GM12878 (cell line): ENCODE results near the gene KDELR1. TPM values are rescaled to one million over a fixed set of nuclear protein-coding genes. Genes with fewer than 3 reads are reported as not detected.

Source experiments
- ATAC-seq: fragments of 200-7000 bp; cut with Tn5 transposase; 3 replicates; pipeline ENCODE4 v1.9.1; 2020; ENCODE audit warnings: mild to moderate bottlenecking, moderate library complexity
- BruUV-seq: library from RNA; stranded (reverse); fragments of 400-500 nt; replicated peaks from 2 replicates; lab custom pipeline; 2021; lab: Mats Ljungman, UMichigan
- CTCF ChIA-PET: fragments of 300-600 bp; sonication (Branson Sonifier 250); formaldehyde crosslinking; extraction: SDS; loops from one replicate; lab custom pipeline; 2021; ENCODE audit warnings: inconsistent platforms; lab: Yijun Ruan, JAX
- POLR2A ChIA-PET: fragments of 350-600 bp; formaldehyde crosslinking; extraction: SDS; loops from one replicate; lab custom pipeline; 2021; ENCODE audit warnings: inconsistent platforms; lab: Charles Lee
- RAD21 ChIA-PET: fragments of 300-600 bp; sonication (Branson Sonifier 250); formaldehyde crosslinking; loops from one replicate; lab custom pipeline; 2023; ENCODE audit warnings: antibody characterized with exemption; ENCODE audit not compliant: unreplicated experiment; lab: Charles Lee
- SMC1A ChIA-PET: fragments of 300-600 bp; sonication (Branson Sonifier 250); formaldehyde crosslinking; loops from one replicate; lab custom pipeline; 2023; ENCODE audit not compliant: unreplicated experiment, uncharacterized antibody; lab: Charles Lee
- DNase-seq: peaks from one replicate; pipeline ENCODE4 v3.0.0-alpha.2; 2011; ENCODE audit warnings: low read depth, low spot score
- FAIRE-seq: peaks from 3 replicates; lab custom pipeline; 2011; peaks lifted over from hg19 to GRCh38; lab: Jason Lieb, UNC
- H2AFZ ChIP-seq: 2 replicates; pipeline ENCODE4 v1.6.0; 2011; ENCODE audit warnings: low read depth, low read length, control low read depth; ENCODE audit not compliant: control insufficient read depth
- H3K27ac ChIP-seq: 2 replicates; pipeline ENCODE4 v1.5.1; 2011; ENCODE audit warnings: control low read depth; ENCODE audit not compliant: control insufficient read depth, insufficient read depth
- H3K27me3 ChIP-seq, 2 experiments: replicated peaks in 1 of 2; 2 replicates each; pipeline versions ENCODE4 v1.6.0 to v1.6.1; 2011; ENCODE audit warnings: low read length in 1 of 2; ENCODE audit not compliant: control insufficient read depth in 2 of 2, insufficient read depth in 2 of 2
- H3K36me3 ChIP-seq, 2 experiments: 2 replicates each; pipeline ENCODE4 v1.5.1; 2011; ENCODE audit warnings: low read length in 1 of 2; ENCODE audit not compliant: control insufficient read depth in 2 of 2, insufficient read depth in 2 of 2
- H3K4me1 ChIP-seq: 2 replicates; pipeline ENCODE4 v1.6.1; 2011; ENCODE audit warnings: mild to moderate bottlenecking, low read length, moderate library complexity, mixed read lengths; ENCODE audit not compliant: control insufficient read depth, insufficient read depth
- H3K4me2 ChIP-seq: 2 replicates; pipeline ENCODE4 v1.6.0; 2011; ENCODE audit warnings: control low read depth; ENCODE audit not compliant: control insufficient read depth, insufficient read depth
- H3K4me3 ChIP-seq: fragments of 200-600 bp; sonication (generic); 2 replicates; pipeline ENCODE4 v1.5.1; 2016
- H3K79me2 ChIP-seq: 2 replicates; pipeline ENCODE4 v1.6.0; 2011; ENCODE audit warnings: low read length; ENCODE audit not compliant: control insufficient read depth, insufficient read depth
- H3K9ac ChIP-seq: 2 replicates; pipeline ENCODE4 v1.8.0; 2011; ENCODE audit warnings: low read length, control low read depth, mixed read lengths; ENCODE audit not compliant: control insufficient read depth, insufficient read depth
- H3K9me3 ChIP-seq: replicated peaks from 3 replicates; pipeline ENCODE4 v1.5.1; 2011; ENCODE audit warnings: mild to moderate bottlenecking, low read length; ENCODE audit not compliant: control insufficient read depth, insufficient read depth
- H4K20me1 ChIP-seq: 2 replicates; pipeline ENCODE4 v1.6.0; 2011; ENCODE audit not compliant: control insufficient read depth, insufficient read depth
- CREM ChIP-seq: IDR thresholded peaks from 2 replicates; pipeline ENCODE4 v1.6.1; 2014; ENCODE audit warnings: antibody characterized with exemption, low read depth
- EP300 ChIP-seq, 2 experiments: fragments of 150-350 bp in 1 of 2; IDR thresholded peaks; 2 replicates each; pipeline ENCODE4 v1.6.1; 2011 to 2012; ENCODE audit warnings: low read depth in 2 of 2, low read length in 2 of 2, borderline replicate concordance in 1 of 2, improper control_type of control experiment in 1 of 2, inconsistent platforms in 1 of 2; ENCODE audit not compliant: control insufficient read depth in 1 of 2
- ESRRA ChIP-seq: IDR thresholded peaks from 2 replicates; pipeline ENCODE4 v1.6.1; 2012; ENCODE audit warnings: mild to moderate bottlenecking, low read length, improper control_type of control experiment
- HDGF ChIP-seq: fragments of 450-650 bp; IDR thresholded peaks from 2 replicates; pipeline ENCODE4 v1.6.1; 2016; ENCODE audit warnings: antibody characterized with exemption
- IKZF1 ChIP-seq: fragments of 450-650 bp; conservative IDR thresholded peaks from 2 replicates; pipeline ENCODE4 v1.6.1; 2017; ENCODE audit warnings: antibody characterized with exemption, mild to moderate bottlenecking
- MYB ChIP-seq: fragments of 150-350 bp; IDR thresholded peaks from 2 replicates; pipeline ENCODE4 v1.6.1; 2014; ENCODE audit warnings: mild to moderate bottlenecking, low read depth, low read length, borderline replicate concordance
- NFIC ChIP-seq: IDR thresholded peaks from 2 replicates; pipeline ENCODE4 v1.6.1; 2012; ENCODE audit warnings: low read depth, mild to moderate bottlenecking, inconsistent platforms, low read length, moderate library complexity
- NFYA ChIP-seq: IDR thresholded peaks from 2 replicates; pipeline ENCODE4 v1.6.1; 2011; ENCODE audit warnings: low read depth, mild to moderate bottlenecking, low read length, improper control_type of control experiment, borderline replicate concordance
- NR2C2 ChIP-seq: IDR thresholded peaks from 2 replicates; pipeline ENCODE4 v1.6.1; 2011; ENCODE audit warnings: borderline replicate concordance, low read depth; ENCODE audit not compliant: control insufficient read depth, insufficient read length
- PAX8 ChIP-seq: fragments of 450-650 bp; IDR thresholded peaks from 2 replicates; pipeline ENCODE4 v1.6.1; 2017; ENCODE audit warnings: mild to moderate bottlenecking, moderate library complexity
- POLR2AphosphoS5 ChIP-seq: IDR thresholded peaks from 2 replicates; pipeline ENCODE4 v1.6.1; 2011; ENCODE audit warnings: mild to moderate bottlenecking, low read length, inconsistent platforms
- SMAD5 ChIP-seq: IDR thresholded peaks from 2 replicates; pipeline ENCODE4 v1.6.1; 2016; ENCODE audit warnings: antibody characterized with exemption, low read depth
- SMC3 ChIP-seq: IDR thresholded peaks from 2 replicates; pipeline ENCODE4 v1.6.1; 2011; ENCODE audit warnings: low read length, improper control_type of control experiment, borderline replicate concordance
- SPI1 ChIP-seq: IDR thresholded peaks from 2 replicates; pipeline ENCODE4 v1.6.1; 2011; ENCODE audit warnings: low read depth, mild to moderate bottlenecking, low read length, moderate library complexity, borderline replicate concordance; ENCODE audit not compliant: insufficient read depth
- SREBF2 ChIP-seq: IDR thresholded peaks from 2 replicates; pipeline ENCODE4 v1.6.1; 2012; ENCODE audit warnings: mild to moderate bottlenecking, low read length
- YY1 ChIP-seq: IDR thresholded peaks from 2 replicates; pipeline ENCODE4 v1.6.1; 2011; ENCODE audit warnings: low read depth, mild to moderate bottlenecking, low read length
- ZNF384 ChIP-seq: IDR thresholded peaks from 2 replicates; pipeline ENCODE4 v1.6.1; 2012; ENCODE audit warnings: low read depth, mild to moderate bottlenecking, low read length, improper control_type of control experiment, borderline replicate concordance
- ZZZ3 ChIP-seq: IDR thresholded peaks from 2 replicates; pipeline ENCODE4 v1.6.1; 2011; ENCODE audit warnings: low read depth; ENCODE audit not compliant: control insufficient read depth, insufficient read length
- WGBS: methylation state at CpG from one replicate; pipeline ENCODE4 v1.1.6; 2016; ENCODE audit warnings: low lambda C conversion rate; ENCODE audit not compliant: insufficient replicate concordance, insufficient coverage; ENCODE audit errors: missing lambda C conversion rate; 5-methylcytosine and 5-hydroxymethylcytosine counted together
- in situ Hi-C: fragments of 300-500 bp; cut with MboI; formaldehyde crosslinking; loops from 9 replicates; pipeline ENCODE4 v1.14.3; 2018; ENCODE audit warnings: mixed read lengths
- intact Hi-C: fragments of 100-400 bp; cut with micrococcal nuclease; formaldehyde crosslinking; loops from one replicate; pipeline ENCODE4 v1.14.2; 2022; ENCODE audit not compliant: unreplicated experiment
- polyA plus RNA-seq, 11 experiments: library from polyadenylated mRNA; depleted of rRNA in 4 of 11; unstranded in 6 of 11; stranded (reverse) in 5 of 11; fragments of >200 nt; fragmentation: Nextera tagmentation in 4 of 11; fragmentation: Illumina TruSeq in 1 of 11; extraction: Ambion mirVana in 4 of 11; extraction: Trizol in 1 of 11; gene quantifications; 1 replicate in 1 of 11; 2 replicates in 10 of 11; pipeline versions ENCODE4 v1.2.1 to v1.2.3, GENCODE V29; 2011 to 2016; ENCODE audit warnings: inconsistent platforms in 2 of 11, missing spikeins in 2 of 11, low read depth in 1 of 11
- total RNA-seq, 4 experiments: library from RNA; depleted of rRNA in 3 of 4; stranded (reverse); fragments of >200 nt in 3 of 4; fragmentation: Illumina TruSeq in 1 of 4; extraction: Trizol in 1 of 4; gene quantifications; 2 replicates each; pipeline versions ENCODE4 v1.2.1 to v1.2.3, GENCODE V29; 2013 to 2021
- TF ChIP-seq, protein P1 (sequence below), 3 experiments: IDR thresholded peaks in 2 of 3; conservative IDR thresholded peaks in 1 of 3; 2 replicates each; pipeline ENCODE4 v1.5.1; 2011; ENCODE audit warnings: low read depth in 3 of 3, low read length in 3 of 3, mild to moderate bottlenecking in 3 of 3, control low read depth in 2 of 3, moderate library complexity in 2 of 3, inconsistent platforms in 1 of 3, mixed read lengths in 1 of 3; ENCODE audit not compliant: control insufficient read depth in 2 of 3, insufficient read depth in 1 of 3; ENCODE audit errors: extremely low read depth in 1 of 3
- TF ChIP-seq, protein P2 (sequence below): IDR thresholded peaks from 2 replicates; pipeline ENCODE4 v1.6.1; 2011; ENCODE audit warnings: borderline replicate concordance, low read depth, mild to moderate bottlenecking, moderate library complexity, low read length; ENCODE audit not compliant: insufficient read depth, poor library complexity, severe bottlenecking

The KDELR1 gene
- total and polyA plus RNA-seq, 10 of the 15 experiments (the other 5 are each of a cell fraction or from before 2014, with no cell fraction given), result 2.3 to 71.0 (median 45.2) TPM

DNA sequence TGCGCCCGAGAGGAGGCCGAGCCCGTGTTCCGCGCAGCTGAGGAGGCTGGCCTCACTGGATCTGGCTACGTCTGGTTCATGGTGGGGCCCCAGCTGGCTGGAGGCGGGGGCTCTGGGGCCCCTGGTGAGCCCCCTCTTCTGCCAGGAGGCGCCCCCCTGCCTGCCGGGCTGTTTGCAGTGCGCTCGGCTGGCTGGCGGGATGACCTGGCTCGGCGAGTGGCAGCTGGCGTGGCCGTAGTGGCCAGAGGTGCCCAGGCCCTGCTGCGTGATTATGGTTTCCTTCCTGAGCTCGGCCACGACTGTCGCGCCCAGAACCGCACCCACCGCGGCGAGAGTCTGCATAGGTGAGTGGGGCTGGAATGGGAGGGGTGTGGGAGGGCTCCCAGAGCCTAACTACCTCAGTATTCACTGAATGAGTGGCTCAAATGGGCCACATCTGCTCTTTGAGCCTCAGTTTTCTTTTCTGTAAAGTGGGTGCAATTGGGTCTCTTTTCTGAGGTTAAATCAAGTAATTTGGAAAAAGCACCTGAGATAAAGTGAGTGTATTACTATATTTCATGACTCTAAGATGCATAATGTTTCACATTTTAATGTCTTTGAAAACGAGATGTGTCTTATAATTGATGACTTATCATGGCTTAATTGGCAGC lies 13.8 kb upstream of the KDELR1 start (continued):
- no peak for TF ChIP-seq ZNF384
- no peak for TF ChIP-seq PAX8
- no peak for TF ChIP-seq NFIC
- no peak for TF ChIP-seq ZZZ3
- TF ChIP-seq, protein P1, sequence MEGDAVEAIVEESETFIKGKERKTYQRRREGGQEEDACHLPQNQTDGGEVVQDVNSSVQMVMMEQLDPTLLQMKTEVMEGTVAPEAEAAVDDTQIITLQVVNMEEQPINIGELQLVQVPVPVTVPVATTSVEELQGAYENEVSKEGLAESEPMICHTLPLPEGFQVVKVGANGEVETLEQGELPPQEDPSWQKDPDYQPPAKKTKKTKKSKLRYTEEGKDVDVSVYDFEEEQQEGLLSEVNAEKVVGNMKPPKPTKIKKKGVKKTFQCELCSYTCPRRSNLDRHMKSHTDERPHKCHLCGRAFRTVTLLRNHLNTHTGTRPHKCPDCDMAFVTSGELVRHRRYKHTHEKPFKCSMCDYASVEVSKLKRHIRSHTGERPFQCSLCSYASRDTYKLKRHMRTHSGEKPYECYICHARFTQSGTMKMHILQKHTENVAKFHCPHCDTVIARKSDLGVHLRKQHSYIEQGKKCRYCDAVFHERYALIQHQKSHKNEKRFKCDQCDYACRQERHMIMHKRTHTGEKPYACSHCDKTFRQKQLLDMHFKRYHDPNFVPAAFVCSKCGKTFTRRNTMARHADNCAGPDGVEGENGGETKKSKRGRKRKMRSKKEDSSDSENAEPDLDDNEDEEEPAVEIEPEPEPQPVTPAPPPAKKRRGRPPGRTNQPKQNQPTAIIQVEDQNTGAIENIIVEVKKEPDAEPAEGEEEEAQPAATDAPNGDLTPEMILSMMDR (IDR thresholded peaks at IDR 0.05 in 2 of 3, conservative IDR thresholded peaks at IDR 0.05 in 1 of 3; ENCODE audit: control insufficient read depth in 2 of 3, extremely low read depth in 1 of 3, insufficient read depth in 1 of 3, low read depth in 3 of 3, low read length in 3 of 3), result no peak

DNA sequence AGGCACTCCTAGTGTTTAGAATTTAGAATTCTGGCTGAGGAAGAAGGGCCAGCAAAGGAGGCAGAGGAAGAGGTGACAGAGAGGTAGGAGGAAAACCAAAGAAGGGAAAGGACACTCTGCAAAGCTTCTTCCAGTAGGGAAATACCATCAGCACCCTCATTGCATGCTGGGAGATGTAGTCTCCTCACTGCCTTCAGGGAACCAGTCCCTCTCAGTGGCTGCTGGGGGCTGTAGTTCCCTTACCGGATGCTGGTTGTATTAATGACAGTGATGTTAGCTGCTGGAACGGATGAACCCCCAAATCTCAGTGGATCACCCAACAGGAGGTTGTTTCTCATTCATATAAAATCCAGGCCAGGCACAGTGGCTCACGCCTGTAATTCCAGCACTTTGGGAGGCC lies 12.3 kb upstream of the KDELR1 start:
- intact Hi-C loops, result no loop called here
- TF ChIP-seq NFYA (no peak), SMAD5 (no peak), ESRRA (no peak), SMC3 (no peak), NR2C2 (no peak), SREBF2 (no peak), YY1 (peak; percentile 85), HDGF (peak; percentile 68; the same call in 1 of the 2 replicates), IKZF1 (peak; percentile 94), MYB (no peak), EP300 (IDR thresholded peaks at IDR 0.05; ENCODE audit: borderline replicate concordance in 1 of 2, control insufficient read depth in 1 of 2, low read depth in 2 of 2, low read length in 2 of 2) (no peak), CREM (peak; percentile 89), POLR2AphosphoS5 (no peak), SPI1 (no peak)
- TF ChIP-seq, protein P2, sequence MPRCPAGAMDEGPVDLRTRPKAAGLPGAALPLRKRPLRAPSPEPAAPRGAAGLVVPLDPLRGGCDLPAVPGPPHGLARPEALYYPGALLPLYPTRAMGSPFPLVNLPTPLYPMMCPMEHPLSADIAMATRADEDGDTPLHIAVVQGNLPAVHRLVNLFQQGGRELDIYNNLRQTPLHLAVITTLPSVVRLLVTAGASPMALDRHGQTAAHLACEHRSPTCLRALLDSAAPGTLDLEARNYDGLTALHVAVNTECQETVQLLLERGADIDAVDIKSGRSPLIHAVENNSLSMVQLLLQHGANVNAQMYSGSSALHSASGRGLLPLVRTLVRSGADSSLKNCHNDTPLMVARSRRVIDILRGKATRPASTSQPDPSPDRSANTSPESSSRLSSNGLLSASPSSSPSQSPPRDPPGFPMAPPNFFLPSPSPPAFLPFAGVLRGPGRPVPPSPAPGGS, result no peak

More for the DNA sequence above, 12.3 kb upstream of the KDELR1 start:
- WGBS, result 36% methylated on average over 3 of the region's 3 CpGs
- no peak for DNase-seq
- CTCF ChIA-PET, result interaction anchor here (1.3 to 2.1 kb wide), 2 partner anchors 13 to 86 kb away, joined by 3 to 24 read pairs; partner anchors contain the start of gene KDELR1
- Histone ChIP-seq H3K4me1 (peaks cover 6% of the 10 kb centered on the region), H3K36me3 (no peaks in the 10 kb centered on the region), H2AFZ (peak overlapping the region; percentile 93), H3K4me3 (no peak overlapping the region), H3K79me2 (no peaks in the 10 kb centered on the region), H4K20me1 (no peaks in the 10 kb centered on the region), H3K9ac (no peak overlapping the region), H3K27me3 (no peaks in the 10 kb centered on the region), H3K27ac (no peak overlapping the region), H3K4me2 (0 out of 2 replicates have a peak overlapping the region, but pooled peaks have one; percentile 12), H3K9me3 (no peaks in the 10 kb centered on the region)
- FAIRE-seq, result peak; percentile 99
- ATAC-seq, result peak; percentile 93
- no TSS peak for BruUV-seq
- RAD21 ChIA-PET, result interaction anchor here (0.6 to 1.5 kb wide), 4 partner anchors 12 to 242 kb away, joined by 3 to 5 read pairs (median 4); partner anchors contain the start of genes CA11, KDELR1, SYNGR4 and TMEM143
- POLR2A ChIA-PET, result interaction anchor here (0.5 to 1.3 kb wide), 3 partner anchors 16 to 295 kb away, joined by 3 to 11 read pairs (median 6); partner anchors contain the start of genes RPL18 and SPHK2
- in situ Hi-C loops, result no loop called here
- SMC1A ChIA-PET, result interaction anchor here (1.1 to 1.3 kb wide), 2 partner anchors 12 to 71 kb away, joined by 3 to 4 read pairs; partner anchors contain the start of gene KDELR1
